Activated naive CD4-positive, alpha-beta T cell treated with Interleukin-2 at 50 U/mL for 16 hours (primary cell): ENCODE data around the gene PLAC1.
A peak's percentile ranks its signal among the peaks of the same experiment; 100 is the strongest.

Source experiments
- DNase-seq: peaks from one replicate; pipeline ENCODE4 v3.0.0-alpha.2; 2020

The PLAC1 gene

DNA sequence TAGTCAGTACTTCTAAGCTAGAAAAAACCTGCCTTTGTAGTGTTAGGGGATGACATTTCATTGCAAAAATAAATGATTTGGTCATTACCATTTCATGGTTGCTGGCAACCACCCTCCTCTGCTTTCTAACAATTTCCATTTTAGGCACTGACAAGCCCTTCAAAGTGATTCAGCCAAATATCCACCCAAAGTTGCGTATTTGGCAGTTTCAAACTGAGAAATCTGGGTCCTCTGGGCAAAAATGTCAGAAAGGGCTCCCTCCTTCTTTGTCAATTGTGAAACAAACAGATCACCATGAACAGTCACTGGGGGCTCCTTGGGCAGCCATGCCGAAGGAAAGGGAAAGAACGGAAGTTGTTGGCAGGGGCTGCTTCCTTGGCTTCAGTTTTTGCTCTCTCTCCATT lies 33.0 kb downstream of the PLAC1 start:
- no peak for DNase-seq

DNA sequence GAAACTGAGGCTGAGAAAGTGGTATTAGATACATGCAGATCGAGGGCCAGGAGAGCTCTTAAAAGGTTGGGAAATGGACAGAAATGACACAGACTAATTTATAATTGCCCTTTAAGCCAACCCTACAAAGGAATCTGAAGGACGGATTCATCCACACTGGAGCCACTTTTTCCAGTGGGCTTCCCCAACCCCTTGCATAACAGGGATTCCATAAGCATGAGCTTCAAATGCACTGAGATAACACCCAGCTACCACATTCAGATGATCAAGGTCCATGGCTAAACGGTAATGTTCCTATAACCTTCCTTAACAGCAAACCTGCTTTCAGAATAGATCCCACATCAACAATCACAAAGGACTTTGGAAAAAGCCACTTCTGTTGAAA lies 34.2 kb downstream of the PLAC1 start:
- DNase-seq: no peak

DNA sequence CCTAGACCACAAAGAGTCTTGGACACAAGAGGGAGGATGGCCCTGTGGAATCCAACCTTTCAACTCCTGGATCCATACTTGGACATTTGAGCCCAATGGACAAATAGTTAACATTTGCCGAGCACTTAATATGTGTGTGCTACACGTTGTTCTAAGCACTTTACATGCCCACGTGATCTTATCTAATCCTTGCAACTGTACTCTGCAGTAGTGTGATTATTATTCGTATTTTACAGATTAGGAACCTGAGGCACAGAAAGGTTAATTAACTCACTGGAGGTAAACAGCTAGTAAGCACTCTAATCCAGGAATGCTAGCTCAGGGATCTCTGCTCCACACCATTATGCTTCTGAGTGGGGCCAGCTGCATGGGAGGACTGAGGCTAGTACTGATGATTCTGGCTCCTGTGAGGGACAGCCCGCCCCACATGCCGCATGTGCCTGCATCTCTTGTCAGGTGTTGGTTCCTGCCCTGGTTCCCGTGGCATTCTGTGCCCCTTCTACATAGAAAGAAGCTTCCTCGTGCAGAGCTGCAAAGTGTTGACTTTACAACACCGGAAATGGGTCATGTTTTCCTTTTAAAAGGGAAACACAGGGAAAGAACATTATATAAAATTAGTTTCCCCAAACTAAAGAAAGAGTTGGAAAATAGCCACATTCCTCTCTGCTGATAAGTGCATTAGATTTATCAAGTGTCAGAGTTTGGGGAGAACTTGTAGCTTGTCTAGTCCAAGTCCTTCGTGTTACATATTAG lies 34.8 kb downstream of the PLAC1 start:
- no peak for DNase-seq

DNA sequence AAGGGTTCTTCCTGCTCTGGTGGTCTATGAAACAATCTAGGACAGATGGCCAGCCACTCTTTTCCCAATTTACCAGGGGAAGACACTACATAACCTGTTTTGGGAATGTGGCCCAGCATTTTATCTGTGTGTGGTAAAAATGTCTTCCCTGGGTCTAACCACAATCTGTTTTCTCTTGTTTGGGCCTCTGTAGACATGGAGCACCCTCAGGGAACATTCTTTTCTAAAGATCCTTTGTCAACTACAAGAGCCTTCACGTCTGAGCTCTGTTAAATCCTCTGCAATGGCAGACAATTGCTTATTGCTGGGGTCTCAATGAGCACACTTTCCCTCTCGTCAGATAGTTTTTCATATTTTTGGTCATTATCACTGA lies 35.5 kb downstream of the PLAC1 start:
- no peak for DNase-seq

DNA sequence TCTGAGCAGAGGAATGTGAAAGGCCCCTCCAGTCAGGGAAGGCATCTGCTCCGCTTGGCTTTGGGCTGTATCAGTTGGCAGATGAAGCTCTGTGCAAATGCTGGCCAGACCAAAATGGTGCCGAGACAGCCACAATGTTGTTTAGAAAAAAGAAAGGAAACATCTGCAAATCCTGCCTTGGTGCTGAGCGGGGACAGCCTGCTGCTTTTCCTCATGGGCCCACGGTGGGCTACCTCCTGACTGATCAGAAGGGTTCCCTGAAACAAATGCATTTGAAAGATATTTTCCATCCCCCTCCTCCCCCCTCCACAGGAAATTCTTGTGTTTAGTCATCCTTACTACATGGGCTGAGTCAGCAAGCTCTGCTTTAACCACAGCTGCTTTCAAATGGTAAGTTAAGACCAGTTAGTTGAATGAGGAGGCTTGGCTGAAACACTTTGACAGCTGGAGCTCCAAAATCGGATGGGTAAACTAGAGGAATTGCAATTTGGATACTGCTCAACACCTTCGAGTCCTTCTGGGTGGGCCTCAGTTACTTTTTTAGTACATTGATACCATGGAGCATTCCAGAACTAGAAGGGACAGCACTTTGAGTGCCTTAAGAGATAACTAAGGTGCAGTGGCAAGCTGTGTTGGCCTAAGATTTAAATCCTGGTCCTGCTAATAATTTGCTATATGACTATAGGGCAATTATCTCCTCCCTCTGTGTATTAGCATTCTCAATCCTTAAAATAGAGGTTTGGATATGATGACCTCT lies 36.0 kb downstream of the PLAC1 start:
- DNase-seq: no peak

DNA sequence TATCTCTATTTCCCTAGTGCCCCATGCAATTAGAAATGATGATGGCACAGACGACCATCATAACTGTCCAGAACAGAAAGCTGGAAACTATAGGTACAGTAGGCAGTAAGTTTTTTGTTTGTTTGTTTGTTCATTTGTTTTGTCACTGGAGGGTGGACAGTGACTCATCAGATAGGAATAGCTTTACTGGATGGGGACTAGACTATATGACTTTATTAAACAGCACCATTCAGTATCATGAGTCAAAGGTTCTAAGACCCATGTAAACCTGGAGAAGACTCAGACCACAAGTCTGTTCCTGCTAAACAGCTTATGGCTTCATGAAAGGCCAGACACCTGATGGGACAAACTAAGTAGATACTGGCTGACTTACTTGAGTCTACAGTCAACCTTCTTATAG lies 38.4 kb downstream of the PLAC1 start:
- DNase-seq: no peak

DNA sequence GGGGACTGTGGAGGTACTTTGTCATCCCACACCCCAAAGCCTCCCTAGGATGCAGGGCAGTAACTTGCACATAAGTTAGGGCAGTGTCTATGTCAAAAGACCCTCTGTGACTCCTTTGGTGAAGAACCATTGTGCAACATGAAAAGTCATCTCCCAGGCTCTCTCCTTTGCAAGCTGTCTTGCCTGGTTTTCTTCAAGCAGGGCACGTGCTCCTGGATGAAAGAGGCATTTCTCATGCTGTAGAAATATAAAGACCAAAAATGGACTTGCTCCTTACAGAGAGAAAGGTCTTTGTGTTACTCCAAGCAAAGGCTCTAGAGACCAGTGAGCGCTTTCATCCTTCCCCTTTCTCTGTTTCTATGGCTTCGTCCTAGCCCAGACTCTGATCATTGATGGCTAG lies 44.9 kb downstream of the PLAC1 start:
- DNase-seq: no peak

DNA sequence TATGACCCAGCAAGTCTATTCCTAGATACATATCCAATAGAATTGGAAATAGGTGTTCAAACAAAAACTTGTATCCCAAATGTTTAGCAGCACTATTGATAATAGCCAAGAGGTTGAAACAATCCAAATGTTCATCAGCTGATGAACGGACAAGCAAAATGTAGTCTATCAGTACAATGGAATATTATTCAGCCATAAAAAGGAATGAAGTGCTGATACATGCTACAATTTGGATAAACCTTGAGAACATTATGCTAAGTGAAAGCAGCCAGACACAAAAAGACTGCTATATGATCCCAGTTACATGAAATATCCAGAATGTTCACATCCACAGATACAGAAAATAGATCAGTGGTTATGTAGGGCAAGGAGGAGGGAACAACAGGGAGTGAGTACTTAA lies 50.1 kb downstream of the PLAC1 start:
- DNase-seq: no peak

DNA sequence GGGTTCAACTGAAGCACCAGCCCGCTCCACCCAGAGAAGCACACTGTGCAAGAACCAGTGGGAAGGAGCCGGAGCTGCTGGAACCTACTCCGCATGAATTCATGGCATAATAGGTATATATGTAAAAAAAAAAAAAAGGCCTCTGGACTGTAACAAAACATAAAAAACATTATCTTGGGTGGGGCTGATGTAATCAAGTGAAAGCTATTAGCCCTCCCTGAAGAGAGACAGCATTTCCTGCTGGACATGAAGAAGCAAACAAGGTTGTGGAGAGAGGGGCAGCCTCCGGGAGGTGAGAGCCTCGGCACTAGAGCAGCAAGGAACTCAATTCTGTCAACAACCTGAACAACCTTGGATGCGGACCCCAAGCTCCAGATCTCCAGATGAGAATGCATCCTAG lies 50.7 kb downstream of the PLAC1 start:
- DNase-seq: no peak

DNA sequence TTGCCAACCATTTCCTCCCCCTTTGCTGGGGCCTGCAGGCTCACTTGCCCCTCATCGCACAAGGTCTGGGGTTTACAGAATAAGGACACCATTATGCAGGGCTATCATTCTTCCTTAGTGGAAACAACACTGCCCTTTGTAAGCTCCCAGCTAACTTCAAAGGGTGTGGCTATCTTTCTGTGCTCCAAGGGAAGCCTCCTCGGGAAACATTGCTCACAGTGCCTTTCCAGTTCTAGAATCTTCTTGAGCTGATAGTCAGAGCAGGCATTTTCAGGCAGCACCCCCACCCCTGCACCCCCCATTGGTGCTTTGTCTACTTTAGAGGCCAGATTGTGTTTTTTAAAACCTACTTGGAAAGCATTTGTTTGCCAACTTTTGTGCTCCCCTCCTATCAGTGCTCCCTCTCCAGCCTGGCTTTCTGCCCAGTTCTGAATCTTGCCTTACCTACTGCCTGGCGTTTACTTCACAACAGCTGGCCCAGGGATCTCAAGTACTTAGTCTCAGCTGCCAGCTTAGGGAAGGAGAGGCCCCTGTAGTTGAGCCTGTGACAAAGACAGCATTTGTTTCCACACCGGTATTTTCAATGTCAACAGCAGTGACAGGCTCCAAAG lies 53.5 kb downstream of the PLAC1 start:
- DNase-seq: no peak

DNA sequence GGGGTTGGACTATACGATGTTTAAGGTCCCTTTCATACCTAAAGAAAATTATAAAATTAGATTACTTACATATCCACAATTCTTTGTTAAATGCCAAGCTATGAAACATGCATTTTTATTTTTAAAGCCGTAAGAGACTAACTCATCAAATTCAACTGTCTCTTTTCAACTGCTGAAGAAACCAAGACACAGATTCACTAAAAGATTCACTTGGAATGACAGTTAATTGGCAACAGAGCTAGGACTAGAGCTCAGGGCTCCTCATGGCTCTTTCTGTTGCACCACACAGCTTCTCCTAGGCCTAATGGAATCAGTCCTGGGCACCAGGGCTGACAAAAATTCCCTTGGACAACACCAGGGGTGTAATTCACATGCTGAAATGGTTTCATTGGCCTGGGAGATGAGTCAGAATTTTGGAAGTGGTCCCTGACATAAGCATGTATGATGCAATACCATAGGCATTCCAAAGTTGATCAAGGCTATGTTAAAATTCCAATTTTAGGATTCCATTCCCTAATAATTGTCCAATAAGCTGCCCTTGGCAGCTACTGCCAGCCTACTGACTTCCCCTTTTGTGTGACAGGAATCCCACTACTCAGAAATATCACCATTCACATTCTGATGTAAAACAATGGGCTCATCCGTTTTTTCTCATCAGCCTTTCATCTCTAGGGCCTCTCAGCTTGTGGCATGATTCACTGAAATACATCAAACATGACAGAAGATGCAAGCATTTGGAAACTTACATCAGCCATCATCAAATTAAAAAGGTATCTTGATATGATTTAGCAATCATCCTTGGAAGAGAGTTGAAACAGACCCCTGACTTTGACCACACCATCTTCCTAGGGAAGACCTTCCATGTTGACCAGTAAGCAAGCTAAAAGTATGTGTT lies 54.2 kb downstream of the PLAC1 start:
- DNase-seq: no peak

DNA sequence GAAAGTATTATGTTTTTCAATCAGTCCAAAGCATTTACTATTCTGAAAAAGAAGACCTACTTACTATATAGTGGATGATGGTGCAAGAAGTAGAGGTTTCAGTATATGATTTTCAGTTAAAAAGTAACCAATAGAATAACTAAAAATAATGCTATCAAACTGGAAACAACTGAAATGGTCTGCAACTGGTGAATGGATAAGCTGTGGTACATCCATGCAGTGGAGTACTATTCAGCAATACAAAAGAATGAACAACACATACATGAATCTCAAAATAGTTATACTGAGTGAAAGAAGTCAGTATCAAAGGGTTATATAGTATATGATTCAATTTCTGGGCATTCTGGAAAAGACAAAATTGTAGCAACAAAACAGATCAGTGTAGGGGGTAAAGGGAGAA lies 55.9 kb downstream of the PLAC1 start:
- no peak for DNase-seq

DNA sequence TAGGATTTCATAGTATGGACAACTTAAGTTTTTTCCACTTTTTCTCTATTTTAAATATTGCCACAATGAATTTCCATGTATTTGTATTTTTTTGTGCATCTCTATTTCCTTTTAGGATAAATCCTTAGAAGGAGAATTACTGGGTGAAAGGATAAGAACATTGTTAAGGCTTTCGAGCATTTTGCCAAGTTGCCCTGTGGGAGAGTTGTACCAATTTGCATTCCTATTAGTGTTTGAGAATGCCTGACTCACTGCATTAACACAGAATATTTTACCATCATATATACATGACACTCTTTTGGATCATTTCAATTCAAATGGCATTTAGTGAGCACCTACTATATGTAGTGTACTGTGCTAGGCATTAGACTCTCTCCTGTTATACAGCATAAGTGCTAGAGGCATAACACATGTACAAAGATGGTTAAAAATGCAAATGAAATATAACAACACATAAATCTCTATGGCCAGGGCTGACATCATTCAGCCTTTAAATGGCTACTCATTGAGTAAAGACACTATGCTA lies 57.0 kb downstream of the PLAC1 start:
- DNase-seq: no peak

DNA sequence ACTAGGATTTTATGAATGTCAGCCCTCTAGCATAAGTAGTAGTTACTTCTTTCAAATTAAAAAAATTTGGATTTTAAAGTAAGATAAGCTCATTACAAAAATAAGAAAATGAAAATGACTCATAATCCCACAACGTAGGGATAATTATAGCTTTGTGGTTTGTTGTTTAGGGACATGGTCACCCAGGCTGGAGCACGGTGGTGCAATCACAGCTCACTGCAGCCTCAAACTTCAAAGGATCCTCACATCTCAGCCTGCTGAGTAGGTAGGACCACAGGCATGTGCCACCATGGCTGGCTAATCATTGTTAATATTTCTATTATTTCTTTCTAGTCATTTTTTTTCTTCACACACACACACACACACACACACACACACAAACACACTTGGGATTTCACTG lies 57.6 kb downstream of the PLAC1 start:
- no peak for DNase-seq

DNA sequence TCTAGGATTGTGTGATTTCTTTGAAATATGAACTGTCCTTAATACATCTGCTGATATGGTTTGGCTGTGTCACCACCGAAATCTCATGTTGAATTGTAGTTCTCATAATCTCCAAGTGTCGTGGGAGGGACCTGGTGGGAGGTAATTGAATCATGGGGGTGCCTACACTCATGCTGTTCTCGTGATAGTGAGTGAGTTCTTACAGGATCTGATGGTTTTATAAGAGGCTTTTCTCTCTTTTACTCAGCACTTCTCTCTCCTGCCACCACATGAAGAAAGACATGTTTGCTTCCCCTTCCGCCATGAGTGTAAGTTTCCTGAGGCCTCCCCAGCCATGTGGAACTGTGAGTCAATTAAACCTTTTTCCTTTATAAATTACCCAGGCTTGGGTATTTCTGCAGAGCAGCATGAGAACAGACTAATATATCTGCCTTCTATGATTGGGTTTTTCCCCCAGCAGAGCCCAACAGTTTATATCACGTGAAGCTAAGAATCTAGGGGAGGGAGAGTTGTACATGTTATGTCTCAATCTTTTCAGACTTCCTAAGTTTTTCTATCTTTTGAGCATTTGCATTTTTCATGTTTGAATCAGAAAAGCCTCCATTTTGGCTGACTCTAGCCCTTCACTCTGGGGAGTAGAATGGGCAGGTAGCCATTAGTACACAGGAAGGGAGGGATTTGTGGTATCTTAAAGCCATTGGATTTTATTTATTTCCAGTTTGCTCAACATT lies 58.9 kb downstream of the PLAC1 start:
- DNase-seq: peak; percentile 41

DNA sequence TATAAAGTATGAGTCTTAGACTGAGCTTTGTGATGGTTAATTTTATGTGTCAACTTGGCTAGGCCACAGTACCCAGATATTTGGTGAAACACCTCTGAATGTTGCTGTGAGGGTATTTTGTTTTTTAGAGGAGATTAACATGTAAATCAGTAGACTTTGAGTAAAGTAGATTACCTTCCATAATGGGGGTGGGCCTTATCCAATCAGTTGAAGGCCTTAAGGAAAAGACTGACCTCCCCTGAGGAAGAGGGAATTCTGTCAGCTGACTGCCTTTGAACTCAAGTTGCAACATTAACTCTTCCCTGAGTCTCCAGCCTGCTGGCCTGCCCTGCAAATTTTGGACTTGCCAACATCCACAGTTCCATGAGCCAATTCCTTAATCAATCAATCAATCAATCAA lies 66.0 kb downstream of the PLAC1 start:
- no peak for DNase-seq

DNA sequence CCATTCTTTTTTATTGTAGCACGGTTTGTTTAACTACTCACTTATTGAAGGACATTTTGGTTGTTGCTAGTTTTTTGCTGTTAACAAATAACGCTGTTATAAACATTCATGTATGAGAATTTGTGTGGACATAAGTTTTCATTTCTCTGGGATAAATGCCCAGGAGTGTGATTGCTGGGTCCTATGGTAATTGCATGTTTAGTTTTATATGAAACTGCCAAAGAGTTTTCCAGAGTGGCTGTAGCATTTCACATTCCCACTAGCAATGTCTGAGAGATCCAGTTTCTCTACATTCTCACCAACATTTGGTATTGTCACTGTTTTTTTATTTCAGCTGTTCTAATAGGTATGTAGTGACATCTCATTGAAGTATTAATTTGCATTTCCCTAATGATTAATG lies 66.8 kb downstream of the PLAC1 start:
- no peak for DNase-seq

DNA sequence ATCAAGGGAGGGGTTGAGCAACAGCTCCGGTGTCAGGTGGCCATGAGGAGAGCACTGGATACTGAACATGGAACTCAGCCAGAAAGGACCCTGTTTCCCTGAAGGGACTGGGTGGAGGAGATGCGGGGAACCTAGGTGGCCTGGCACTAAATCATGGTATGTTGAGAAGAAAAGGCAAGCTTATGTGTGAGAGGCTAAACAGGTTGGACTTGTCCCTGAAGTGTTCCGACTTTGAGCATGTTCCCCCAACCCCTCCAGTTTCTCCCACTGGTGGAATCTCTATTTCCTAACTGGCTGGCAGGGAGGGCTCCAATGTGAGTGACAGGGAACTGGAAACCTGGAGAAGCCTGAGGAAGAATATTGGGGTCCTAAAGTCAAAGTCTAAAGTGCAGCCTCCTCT lies 69.5 kb downstream of the PLAC1 start:
- DNase-seq: no peak

DNA sequence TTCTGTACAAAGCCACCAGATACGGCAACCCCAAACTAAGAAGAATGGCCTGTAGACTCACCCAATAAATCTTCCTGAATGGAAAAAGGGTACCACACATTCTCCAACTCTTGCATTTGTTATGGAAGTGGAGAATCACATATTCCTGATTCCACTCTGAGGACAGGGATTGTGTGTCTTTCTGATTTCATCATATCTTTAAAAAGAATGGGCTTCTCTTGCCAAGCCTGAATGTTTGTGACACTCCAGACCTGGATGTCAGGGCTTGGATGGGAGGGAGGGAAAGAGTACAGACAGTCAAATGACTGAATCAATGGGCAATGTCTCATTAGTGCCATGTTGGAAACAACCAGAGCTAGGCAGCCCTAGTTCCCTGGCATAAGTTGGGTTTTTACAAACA lies 77.4 kb downstream of the PLAC1 start:
- DNase-seq: no peak

DNA sequence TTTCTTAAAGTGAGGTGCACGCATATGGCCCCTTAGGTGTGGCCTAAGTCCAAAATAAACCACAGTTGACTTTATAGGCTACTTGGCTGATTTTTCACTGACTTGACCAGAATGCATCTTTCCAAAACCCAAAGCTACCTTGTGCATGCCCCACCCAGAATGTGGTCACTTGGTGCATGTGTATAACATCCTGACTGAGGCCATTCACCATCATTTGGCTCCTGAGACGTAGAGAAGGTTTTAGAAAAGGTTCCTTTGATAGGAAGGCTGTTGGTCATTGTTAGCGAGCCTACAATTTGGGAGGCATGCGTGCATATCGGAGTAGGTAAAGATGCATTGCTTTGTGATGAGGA lies 84.6 kb downstream of the PLAC1 start:
- no peak for DNase-seq

DNA sequence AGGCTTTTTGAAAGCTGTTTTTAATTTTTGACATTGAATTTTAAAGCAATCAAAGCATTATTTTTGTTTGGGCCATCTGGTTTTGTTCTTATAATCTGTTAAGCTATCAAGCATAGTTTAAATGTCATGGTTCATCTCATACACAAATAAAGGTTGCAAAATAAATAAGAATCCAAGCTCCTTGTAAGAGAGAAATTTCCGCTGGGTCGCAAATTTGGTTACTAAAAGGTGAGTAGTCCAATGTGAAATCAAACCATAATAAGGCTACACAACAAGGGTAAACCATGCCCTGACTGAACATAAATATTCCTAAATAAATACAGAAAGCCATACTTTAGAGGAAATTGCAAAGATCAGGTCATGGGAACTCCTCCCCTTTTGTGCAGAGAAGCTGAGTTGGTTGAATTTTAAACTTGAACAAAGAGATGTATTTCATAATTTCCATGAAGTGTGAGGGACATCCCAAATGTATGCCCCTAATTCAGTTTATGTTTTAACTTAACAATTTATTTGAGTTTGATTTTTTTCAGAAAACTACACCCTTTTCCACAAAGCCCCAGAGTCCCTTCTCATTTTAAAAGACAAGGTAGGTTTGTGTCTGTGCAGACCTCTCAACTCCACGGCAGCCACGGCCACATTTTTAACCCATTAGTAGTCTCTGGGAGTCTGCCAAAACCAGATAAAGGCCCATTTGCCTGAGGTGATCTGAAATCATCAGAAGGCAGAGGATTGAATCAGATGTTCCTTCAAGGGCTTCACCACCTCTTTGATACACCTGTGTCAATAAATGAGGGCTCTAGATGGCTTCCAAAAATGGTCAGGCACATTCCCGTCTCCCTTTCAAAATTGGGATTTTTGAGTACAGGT lies 85.2 kb downstream of the PLAC1 start:
- no peak for DNase-seq
